ENCODE measurements around the gene KIAA1755. TPM values are rescaled to one million over a fixed set of nuclear protein-coding genes. Genes with fewer than 3 reads are reported as not detected.

Gene KIAA1755
- total RNA-seq, 1 donor from 2014 or later, result 6.0 TPM

DNA sequence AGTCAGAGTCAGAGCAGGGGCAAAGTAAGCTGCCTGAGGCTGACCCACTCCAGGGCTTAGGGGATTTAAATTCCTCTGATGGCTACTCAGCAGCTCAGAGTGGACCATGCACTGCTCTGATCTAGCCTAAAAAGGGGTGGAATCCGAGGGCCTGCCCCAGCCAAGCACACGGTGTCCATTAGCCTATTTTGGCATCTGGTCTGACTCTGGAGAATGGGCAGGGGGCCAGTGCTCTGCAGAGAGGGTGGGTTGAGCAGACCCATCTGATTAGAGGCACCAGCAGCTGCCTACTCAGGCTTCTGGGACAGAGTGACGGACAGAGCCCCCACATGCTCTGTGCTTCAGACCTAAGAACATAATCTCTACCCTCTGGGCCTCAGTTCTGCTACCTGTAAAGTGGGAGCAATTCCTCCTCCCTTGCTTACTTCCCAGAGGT, 69.6 kb downstream of the KIAA1755 start:
- no peak for DNase-seq (ENCODE audit: extremely low read depth, low read depth, low spot score)

DNA sequence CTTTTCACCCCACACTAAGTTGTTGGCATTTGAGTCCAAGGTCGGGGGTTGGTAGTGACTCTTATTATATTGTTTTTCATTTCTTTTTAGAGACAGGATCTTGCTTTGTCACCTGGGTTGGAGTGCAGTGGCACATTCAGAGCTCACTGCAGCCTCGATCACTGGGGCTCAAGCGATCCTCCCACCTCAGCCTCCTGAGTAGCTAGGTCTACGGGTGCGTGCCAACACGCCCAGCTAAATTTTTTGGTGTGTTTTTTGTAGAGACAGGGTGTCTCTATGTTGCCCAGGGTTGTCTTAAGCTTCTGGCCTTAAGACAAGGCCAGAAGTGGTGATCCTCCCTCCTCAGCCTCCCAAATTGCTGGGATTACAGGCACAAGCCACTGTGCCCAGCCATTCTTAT, 70.4 kb downstream of the KIAA1755 start:
- DNase-seq (ENCODE audit: extremely low read depth, low read depth, low spot score), result no peak

DNA sequence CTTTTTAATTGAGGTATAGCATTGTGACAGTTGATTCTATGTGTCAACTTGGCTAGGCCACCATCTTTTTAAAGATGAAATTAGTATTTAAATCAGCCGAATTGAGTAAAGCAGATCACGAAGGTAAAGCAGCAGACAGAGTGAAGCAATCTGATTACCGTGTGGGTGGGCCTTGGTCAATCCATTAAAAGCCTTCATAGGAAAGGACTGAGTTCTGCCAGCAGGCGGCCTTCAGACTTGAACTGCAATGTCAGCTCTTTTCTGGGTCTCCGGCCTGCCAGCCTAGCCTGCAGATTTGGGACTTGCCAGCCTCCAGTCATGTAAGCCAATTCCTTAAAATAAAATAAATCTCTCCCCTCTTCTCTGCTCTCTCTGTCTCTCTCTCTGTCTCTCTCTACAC, 73.0 kb downstream of the KIAA1755 start:
- DNase-seq (ENCODE audit: extremely low read depth, low read depth, low spot score), result no peak

DNA sequence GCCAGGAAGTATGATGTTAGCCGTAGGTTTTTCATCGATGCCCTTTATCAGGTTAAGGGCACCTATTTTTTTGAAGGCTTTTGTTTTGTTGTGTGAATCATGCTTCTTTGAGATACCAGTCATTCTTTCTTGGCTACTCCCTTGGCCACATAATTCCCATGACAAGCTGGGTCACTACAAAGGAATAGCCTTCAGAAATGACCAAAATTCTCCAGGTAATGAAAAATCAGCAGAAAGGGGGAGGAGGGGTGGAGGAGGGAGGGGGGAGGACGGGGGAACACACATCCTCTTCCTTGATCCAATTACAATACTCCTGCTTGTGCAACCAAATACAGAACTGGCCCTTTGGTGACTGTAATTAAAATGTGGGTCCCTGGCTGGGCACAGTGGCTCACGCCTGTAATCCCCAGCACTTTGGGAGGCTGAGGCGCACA, 73.7 kb downstream of the KIAA1755 start:
- no peak for DNase-seq (ENCODE audit: extremely low read depth, low read depth, low spot score)

DNA sequence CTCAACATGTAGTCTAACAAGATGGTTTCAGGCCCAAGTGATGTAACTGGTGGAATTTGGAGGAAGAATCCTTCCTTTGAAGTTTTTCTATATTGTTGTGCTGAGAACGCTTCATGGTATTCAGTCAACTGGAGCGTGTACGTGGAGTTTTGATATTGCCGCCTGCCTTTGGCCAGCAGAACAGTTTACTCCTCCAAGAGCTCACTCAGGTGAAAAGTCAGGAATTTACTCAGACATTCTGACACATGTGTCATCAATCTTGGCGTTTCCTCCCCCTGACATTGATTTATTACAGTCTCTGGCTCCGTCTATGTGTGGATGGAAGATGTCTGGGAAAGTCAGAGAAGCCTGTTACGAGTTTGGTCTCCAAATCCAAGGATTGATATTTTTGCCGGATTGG, 76.4 kb downstream of the KIAA1755 start:
- DNase-seq (ENCODE audit: extremely low read depth, low read depth, low spot score), result no peak

DNA sequence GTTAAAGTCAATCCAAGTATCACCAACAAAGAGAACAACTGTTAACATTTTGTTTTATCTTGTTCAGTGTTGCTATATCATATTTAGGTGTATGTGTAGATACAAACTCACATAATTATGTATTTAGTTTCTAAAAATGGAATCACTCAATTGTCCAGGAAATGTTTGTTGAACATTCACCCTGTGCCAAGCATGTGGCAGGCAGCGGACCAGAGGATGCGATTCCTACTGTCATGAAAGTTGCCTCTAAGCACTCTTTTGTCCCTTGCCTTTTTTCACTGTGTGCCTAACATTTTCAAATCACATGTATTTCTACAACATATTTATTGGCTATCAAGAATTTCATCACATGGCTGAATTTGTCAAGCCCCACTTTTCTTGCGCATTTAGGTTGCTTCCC, 78.6 kb downstream of the KIAA1755 start:
- no peak for DNase-seq (ENCODE audit: extremely low read depth, low read depth, low spot score)

DNA sequence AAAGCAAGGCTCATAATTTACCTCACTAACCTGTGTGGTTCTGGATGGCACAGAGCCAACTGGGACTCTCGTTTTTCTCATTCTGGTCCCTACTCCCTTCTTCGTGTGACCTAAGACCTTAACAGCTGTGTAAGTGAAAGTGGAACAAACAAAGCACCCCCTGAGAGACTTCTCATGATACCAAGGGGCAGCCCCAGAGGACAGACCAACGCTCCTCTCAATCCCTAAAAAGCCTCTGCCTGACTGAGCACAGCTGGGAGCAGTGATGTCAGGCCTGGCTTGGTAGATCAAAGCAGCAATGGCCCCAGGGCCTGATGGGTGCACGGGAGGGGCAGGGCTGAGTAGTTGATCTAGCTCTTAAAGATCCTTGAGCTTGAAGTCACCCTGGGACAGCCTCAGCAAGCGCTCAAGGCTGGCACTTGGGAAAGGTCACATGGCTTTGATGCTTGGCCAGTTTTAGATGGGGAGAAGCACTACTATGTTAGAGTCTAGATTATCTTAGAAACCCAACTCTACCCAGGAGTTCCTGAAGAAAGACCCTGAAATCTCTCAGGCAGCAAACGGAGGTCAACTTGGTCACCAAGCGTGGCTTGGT, 79.2 kb downstream of the KIAA1755 start:
- DNase-seq (ENCODE audit: extremely low read depth, low read depth, low spot score), result no peak

DNA sequence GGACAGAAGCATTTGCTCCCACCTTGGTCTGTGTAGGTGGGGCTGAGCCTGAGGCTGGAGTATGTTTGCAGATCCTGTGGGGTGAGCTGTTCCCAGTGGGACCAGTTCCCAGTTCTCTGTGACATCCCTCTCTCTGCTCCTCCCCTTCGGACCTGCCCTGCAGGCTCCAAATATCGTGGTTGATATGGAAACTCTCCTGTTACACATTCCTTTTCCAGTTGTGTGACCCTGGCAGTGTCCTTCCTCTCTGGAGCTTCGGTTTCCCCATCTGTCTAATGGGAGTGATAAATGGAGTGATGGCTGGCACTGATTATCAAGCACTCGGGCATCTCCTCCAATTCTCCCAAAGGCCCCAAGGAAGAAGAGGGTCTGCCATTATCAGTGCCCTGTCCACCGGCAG, 79.8 kb downstream of the KIAA1755 start:
- no peak for DNase-seq (ENCODE audit: extremely low read depth, low read depth, low spot score)

DNA sequence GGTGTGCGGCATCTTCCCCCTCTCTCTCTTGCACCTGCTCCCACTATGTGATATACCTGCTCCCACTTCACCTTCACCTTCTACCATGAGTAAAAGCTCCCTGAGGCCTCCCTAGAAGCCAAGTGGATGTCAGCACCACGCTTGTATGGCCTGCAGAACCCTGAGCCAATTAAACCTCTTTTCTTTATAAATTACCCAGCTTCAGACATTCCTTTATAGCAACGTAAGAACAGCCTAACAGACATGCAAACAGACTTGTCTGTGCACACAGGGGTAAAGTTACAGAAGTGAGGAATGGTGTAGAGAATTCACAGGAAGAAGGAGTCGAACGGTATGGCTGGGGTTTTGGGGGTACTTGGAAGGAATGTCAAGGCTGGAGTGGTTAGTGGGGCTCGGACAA, 80.7 kb downstream of the KIAA1755 start:
- DNase-seq (ENCODE audit: extremely low read depth, low read depth, low spot score), result no peak

DNA sequence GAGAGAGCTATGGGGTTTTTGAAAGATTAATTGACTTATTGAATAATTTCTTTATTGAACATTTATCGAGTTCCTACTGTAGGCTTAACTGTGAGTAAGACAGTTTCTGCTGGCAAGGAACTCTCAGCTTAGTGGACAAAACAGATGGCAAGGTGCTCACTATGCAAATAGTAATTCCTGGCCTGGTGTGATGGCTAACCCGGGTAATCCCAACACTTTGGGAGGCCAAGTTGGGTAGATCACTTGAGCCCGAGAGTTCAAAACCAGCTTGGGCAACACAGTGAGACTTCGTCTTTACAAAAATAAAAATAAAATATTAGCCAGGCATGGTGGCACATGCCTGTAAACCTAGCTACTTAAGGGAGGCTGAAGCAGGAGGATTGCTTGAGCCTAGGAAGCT, 82.0 kb downstream of the KIAA1755 start:
- DNase-seq (ENCODE audit: extremely low read depth, low read depth, low spot score), result no peak

DNA sequence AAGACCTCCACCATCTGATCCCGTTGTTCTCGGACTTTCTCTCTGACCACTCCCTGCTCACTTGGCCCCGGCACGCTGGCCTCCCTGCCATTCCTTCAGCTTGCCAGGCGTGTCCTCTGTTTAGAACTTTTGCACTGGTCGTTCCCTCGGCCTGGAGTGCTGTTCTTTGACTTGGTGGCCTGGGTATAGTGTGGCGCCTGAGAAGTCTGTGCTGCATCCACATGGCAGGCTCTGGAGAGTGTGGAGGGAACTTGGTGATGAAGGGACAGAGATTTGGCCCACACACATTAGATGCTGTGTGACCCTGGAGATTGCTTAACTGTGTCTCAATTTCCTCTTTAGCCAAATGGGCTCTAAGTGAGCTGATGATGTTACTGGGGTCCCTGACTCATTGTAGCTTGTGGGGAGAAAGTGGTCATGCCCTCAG, 82.5 kb downstream of the KIAA1755 start:
- no peak for DNase-seq (ENCODE audit: extremely low read depth, low read depth, low spot score)

DNA sequence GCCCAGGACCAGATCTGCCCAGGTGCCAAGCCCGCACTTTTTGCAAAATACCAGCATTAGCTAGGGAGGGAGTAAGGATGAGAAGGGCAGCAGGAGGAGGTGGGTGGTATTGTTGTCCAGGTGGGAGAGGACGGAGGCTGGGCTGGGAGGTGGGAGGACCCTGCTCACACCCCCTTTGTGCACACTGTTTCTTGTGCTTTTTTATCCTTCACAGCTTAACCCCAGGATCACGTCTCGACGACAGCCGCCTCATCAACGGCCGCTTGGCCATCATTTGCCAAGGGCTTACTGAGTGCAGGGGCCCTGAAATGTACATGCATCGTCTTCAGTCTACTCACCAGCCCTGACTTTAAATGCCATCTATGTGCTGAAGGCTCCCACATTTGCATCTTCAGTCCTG, 83.3 kb downstream of the KIAA1755 start:
- no peak for DNase-seq (ENCODE audit: extremely low read depth, low read depth, low spot score)

DNA sequence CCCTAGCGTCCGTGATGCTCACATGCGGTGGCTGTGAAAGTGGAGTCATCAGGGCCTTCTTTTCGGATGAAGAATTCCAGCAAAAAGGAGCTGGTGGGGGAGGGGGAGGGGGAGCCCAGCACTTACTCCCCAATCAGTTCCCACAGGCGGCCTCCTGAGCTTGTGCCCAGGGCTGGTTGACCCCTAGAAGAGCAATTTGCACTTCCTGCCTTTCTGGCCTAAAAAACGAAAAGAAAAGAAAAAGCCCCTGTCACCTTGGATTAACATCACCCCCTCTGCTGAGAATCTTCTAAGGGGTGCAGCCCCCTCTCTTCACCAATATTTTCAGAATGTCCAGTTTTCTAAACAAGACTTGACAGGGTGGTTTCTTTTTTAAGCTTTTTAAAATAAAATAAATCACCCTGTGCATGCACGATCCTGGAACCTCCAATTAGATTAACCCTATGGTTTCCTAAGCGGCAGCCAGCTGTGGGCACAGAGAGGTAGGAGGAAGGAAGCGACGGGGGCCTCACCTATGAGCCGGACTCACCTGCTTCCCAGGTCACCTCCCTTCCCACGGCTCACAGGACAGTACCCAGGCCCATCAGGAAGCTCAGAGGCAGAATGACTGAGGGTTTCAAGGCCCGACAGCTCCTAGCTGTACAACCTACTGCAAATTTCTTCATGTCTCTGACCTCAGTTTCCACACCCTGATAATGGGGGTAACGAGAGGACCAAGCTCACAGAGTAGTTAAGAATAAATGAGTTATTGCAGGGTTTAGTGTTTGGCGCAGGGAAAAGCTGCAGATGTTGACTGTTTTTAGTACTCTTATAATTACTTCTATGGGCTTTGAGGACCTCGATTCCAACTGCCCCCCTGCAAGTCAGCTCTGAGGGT, 85.0 kb downstream of the KIAA1755 start:
- no peak for DNase-seq (ENCODE audit: extremely low read depth, low read depth, low spot score)

DNA sequence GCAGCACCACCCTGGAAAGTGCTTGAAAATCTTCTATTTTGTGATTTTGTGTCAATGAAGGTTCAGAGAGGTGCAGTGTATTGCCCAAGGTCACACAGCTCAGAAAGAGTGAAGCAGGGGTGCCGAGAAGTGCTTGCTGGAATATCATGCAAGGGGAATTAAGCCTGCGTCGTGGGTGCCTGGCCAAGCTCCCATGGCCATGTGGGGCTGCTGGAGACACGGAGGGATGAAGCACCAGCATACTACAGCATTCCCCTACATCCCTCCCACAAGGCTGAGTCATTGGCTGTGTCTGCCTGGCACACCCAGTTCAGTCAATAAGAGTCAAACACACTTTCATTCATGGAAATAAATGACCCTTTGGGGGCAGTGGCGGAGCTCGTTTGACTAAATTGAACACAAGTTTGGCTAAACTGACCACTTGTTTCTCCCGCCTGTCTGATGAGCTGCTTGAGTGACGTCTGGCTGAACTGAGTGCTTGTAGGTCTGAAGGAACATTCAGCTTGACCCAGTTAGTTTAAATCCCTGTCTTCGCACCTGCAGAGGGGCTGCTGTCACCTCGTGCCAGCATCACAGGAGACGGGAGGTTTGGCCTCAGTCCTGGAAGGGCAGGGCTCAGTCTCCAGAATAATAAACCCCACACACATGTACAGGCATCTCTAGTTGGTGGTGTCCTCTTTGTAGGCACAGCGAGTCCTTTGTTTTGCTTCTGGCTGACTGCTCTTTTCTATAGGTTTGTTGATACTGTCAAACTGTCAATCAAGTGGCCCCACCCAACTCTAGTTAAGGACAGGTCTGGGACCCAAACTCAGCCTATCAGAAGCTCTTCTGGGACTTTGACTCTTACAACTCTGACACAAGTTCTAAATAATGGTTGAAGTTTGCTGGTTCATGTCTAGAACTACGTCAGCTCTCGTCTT, 87.0 kb downstream of the KIAA1755 start:
- no peak for DNase-seq (ENCODE audit: extremely low read depth, low read depth, low spot score)

DNA sequence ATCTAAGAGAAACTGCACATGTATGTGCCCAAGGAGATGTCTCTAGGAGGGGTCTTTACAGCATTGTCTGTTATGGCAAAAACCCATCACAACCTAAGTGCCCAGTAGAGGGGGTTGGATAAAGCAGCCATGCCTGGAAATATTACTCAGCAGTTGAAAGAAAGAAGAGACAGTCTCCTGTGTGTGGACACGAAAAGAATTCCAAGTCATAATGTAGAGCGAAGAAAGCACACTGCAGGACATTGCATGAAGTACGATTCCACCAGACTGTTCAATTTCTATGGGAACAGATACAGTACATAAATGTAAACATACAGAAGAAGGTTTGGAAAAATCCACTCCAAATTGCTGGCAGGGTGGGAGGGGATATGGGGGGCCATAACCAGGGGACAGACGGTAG, 88.1 kb downstream of the KIAA1755 start:
- no peak for DNase-seq (ENCODE audit: extremely low read depth, low read depth, low spot score)

DNA sequence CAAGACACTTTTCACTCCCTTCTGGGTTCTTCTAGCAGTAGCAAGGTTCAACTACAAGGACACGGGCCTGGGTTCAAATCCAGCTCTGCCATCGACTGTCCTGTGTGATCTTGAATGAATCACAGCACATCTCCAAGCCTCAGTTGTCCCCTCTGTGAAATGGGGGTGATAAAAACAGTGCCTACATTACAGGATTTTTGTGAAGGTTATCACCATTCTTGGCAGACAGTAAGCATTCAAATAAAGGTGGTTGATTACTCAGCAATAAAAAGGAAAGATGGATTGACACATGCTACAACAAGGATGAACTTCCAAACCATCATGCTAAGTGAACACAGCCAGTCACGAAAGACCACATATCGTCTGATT, 88.9 kb downstream of the KIAA1755 start:
- DNase-seq (ENCODE audit: extremely low read depth, low read depth, low spot score), result no peak

DNA sequence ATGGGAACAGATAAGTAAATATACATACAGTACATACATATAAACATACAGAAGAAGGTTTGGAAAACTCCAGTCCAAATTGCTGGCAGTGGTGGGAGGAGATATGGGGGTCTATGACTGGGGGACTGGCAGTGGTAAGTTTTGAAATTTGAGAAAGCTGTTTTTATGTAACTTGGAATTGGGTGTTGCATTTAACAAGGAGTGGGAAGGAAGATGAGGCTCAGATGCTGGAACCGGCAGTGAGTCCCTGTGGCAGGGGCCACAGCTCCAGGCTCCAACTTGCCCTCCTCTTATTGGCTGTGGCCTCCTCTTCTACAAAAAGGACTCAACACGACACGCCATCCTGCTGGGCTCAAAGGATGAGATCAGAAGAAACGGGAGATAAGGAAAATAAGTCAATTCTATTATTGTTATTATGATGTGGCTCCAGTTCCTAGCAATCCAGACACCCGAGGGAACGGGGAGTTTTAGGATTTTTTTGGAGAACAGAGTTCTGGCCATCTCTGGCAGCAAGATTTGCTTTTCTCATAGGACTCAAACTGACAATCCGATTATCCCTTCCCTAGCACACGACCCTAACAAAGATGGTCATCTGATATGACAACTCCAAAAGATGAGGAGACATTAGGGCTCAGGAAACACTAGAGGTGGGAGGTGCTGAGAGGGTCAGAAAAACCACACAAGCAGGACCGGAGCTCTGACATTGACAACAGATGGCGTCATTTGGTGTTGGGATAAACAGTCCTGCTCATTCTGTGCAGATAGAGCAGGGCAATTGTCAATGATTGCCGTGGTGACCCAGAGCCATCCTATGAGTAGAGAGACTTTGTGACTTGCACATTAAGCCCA, 89.5 kb downstream of the KIAA1755 start:
- no peak for DNase-seq (ENCODE audit: extremely low read depth, low read depth, low spot score)

DNA sequence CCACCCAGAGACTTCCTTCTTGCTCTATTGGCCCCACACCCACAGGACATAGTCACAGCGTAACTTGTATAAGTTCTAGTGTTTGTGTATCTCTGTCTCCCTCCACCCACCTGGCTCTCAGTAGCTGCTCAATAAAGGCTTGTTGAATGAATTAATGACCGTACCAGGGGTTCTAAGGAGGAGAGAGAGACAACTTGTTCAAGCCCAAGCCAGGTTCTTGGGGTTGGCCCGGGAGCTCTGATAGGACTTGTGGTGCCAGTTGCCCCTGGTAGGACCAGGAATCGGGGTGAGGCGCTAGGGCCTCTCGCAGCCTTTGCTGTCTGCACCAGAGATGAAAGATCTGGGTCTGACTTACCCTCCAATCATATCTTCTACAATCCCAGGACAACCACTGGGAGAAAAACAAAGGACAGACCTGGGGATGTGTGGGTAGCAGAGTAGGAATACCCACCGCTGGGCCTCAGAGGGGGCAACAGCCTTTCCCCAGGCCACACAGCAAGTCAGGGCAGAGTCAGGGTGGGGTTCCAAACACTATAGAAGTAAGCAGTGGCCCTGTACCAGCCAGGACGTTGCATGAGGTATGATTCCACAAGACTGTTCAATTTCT, 90.2 kb downstream of the KIAA1755 start:
- no peak for DNase-seq (ENCODE audit: extremely low read depth, low read depth, low spot score)

DNA sequence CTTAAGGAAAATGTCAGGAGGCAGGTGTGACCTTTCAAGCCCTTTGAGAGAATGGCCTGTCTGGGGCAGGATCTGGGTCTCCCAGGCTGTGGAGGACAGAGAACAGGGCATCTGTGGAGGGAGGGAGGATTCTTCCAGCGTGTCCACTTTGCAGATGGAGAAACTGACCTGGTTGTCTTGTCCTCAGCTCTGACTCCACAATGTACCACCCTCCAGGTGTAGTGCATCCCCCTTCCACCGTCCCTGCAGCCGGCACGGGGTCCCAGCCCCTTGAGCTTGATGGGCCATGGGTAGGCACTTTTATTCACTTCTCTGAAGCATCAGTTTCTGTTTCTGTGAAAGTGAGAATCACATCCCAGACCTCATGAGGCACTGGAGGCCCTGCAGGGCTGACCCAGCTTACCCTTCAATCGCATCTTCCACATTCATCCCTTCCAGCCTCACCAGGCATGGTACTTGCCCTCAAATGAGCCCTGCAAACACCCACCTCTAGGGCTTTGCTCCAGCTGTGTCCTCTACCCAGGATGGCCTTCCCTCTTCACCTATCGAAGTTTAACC, 90.8 kb downstream of the KIAA1755 start:
- no peak for DNase-seq (ENCODE audit: extremely low read depth, low read depth, low spot score)
